ENCODE results near the gene PAK5. TPM values are rescaled to one million over a fixed set of nuclear protein-coding genes. Genes with fewer than 3 reads are reported as not detected.

Gene PAK5
- total and polyA plus RNA-seq, 2 donors (not counting 1 experiment from before 2014, with no cell fraction given), result not detected

DNA sequence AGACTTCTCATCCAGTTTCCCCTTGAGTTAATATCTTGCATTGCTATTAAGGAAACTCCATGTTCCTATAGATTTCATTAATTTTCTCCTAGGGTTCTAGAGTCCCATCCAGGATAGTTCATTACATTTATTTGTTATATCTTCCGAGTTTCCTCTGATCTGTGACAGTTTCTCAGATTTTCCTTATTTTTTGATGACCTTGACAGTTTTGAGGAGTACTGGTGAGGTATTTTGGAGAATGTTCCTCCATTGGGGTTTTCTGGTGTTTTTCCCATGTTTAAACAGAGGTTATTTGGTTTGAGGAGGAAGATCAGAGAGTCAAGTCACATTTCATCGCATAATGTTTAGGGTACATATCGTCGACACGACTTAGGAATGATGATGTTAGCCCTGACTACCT, 256.7 kb downstream of the PAK5 start:
- no peak overlapping the region for H3K4me2 ChIP-seq (ENCODE audit: extremely low read depth, insufficient read depth, low read length)
- H3K4me1 ChIP-seq (ENCODE audit: control insufficient read depth, extremely low read depth, insufficient read depth, low read length), result no peaks in the 10 kb centered on the region
- TF ChIP-seq CTCF (conservative IDR thresholded peaks at IDR 0.05 in 1 of 2, IDR thresholded peaks at IDR 0.05 in 1 of 2; ENCODE audit: low read depth in 1 of 2, low read length in 2 of 2) (no peak), EZH2 (IDR thresholded peaks at IDR 0.05; ENCODE audit: low read length, missing control alignments) (no peak)
- no peak overlapping the region for H2AFZ ChIP-seq (ENCODE audit: low read length)
- H3K36me3 ChIP-seq (ENCODE audit: control insufficient read depth, insufficient read depth, low read length), result no peaks in the 10 kb centered on the region
- no peak overlapping the region for H3K4me3 ChIP-seq (replicated peaks in 1 of 4; ENCODE audit: control extremely low read depth in 1 of 4, insufficient read depth in 1 of 4, low read depth in 3 of 4, low read length in 4 of 4)
- DNase-seq (ENCODE audit: low read depth in 2 of 2), result no peak
- H3K27ac ChIP-seq (ENCODE audit: insufficient read depth, low read length), result no peak overlapping the region
- H3K27me3 ChIP-seq (ENCODE audit: control insufficient read depth, insufficient read depth, low read length), result no peaks in the 10 kb centered on the region
- no peaks in the 10 kb centered on the region for H4K20me1 ChIP-seq (ENCODE audit: control insufficient read depth, extremely low read depth, insufficient read depth, low read length)
- H3K79me2 ChIP-seq (ENCODE audit: control insufficient read depth, insufficient read depth, low read length), result no peaks in the 10 kb centered on the region
- no peaks in the 10 kb centered on the region for H3K9me3 ChIP-seq (ENCODE audit: control insufficient read depth, insufficient read depth, low read depth, low read length)
- no peak overlapping the region for H3K9ac ChIP-seq (ENCODE audit: insufficient read depth, low read length)

DNA sequence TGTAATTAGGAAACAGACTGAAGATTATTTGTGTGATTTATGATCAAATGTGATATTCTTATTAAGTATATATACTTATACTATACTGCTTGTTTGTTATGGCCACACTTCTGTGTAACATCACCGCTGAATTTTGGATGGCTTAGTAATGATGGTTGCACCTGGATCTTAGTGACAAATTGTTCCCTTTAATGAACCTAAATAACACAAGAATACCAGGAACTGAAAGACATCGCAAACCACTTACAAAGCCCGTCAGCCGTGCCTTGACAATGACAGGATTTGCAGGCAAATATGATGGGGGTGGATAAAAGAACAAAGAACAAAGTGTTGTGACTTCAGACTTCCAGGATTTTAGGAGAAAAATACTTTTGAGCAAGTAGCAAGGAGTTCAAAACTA, 257.4 kb downstream of the PAK5 start:
- no peak overlapping the region for H2AFZ ChIP-seq (ENCODE audit: low read length)
- H4K20me1 ChIP-seq (ENCODE audit: control insufficient read depth, extremely low read depth, insufficient read depth, low read length), result no peaks in the 10 kb centered on the region
- no peak overlapping the region for H3K27ac ChIP-seq (ENCODE audit: insufficient read depth, low read length)
- H3K4me1 ChIP-seq (ENCODE audit: control insufficient read depth, extremely low read depth, insufficient read depth, low read length), result no peaks in the 10 kb centered on the region
- DNase-seq (ENCODE audit: low read depth in 2 of 2), result no peak
- TF ChIP-seq EZH2 (IDR thresholded peaks at IDR 0.05; ENCODE audit: low read length, missing control alignments), result no peak
- TF ChIP-seq CTCF (conservative IDR thresholded peaks at IDR 0.05 in 1 of 2, IDR thresholded peaks at IDR 0.05 in 1 of 2; ENCODE audit: low read depth in 1 of 2, low read length in 2 of 2), result no peak
- H3K9me3 ChIP-seq (ENCODE audit: control insufficient read depth, insufficient read depth, low read depth, low read length), result no peaks in the 10 kb centered on the region
- H3K36me3 ChIP-seq (ENCODE audit: control insufficient read depth, insufficient read depth, low read length), result no peaks in the 10 kb centered on the region
- no peaks in the 10 kb centered on the region for H3K27me3 ChIP-seq (ENCODE audit: control insufficient read depth, insufficient read depth, low read length)
- no peaks in the 10 kb centered on the region for H3K79me2 ChIP-seq (ENCODE audit: control insufficient read depth, insufficient read depth, low read length)
- H3K4me2 ChIP-seq (ENCODE audit: extremely low read depth, insufficient read depth, low read length), result no peak overlapping the region
- H3K9ac ChIP-seq (ENCODE audit: insufficient read depth, low read length), result no peak overlapping the region
- no peak overlapping the region for H3K4me3 ChIP-seq (replicated peaks in 1 of 4; ENCODE audit: control extremely low read depth in 1 of 4, insufficient read depth in 1 of 4, low read depth in 3 of 4, low read length in 4 of 4)

DNA sequence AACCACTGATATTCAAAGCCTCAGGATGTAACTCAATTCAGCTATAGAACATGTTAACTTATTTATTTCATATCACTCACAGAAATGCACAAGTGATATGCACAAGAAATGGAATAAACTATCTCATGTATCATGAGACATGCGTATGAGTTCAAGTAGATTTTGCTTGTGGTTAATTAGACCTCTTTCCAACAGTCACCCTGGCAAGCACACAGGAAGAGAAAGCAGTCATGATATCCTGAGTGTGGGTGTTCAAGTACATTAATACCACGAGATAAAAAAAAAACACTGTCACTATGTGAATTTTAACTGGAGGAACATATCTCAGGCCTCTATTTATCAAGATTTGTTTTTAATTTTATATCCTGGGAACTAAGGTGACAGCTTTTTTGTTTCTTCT, 260.3 kb downstream of the PAK5 start:
- Histone ChIP-seq H3K4me3 (replicated peaks in 1 of 4; ENCODE audit: control extremely low read depth in 1 of 4, insufficient read depth in 1 of 4, low read depth in 3 of 4, low read length in 4 of 4) (no peak overlapping the region), H3K36me3 (ENCODE audit: control insufficient read depth, insufficient read depth, low read length) (no peaks in the 10 kb centered on the region), H2AFZ (ENCODE audit: low read length) (no peak overlapping the region), H3K27me3 (ENCODE audit: control insufficient read depth, insufficient read depth, low read length) (peaks cover 7% of the 10 kb centered on the region), H4K20me1 (ENCODE audit: control insufficient read depth, extremely low read depth, insufficient read depth, low read length) (no peaks in the 10 kb centered on the region), H3K9me3 (ENCODE audit: control insufficient read depth, insufficient read depth, low read depth, low read length) (no peaks in the 10 kb centered on the region), H3K4me1 (ENCODE audit: control insufficient read depth, extremely low read depth, insufficient read depth, low read length) (no peaks in the 10 kb centered on the region), H3K79me2 (ENCODE audit: control insufficient read depth, insufficient read depth, low read length) (no peaks in the 10 kb centered on the region), H3K4me2 (ENCODE audit: extremely low read depth, insufficient read depth, low read length) (no peak overlapping the region), H3K27ac (ENCODE audit: insufficient read depth, low read length) (no peak overlapping the region), H3K9ac (ENCODE audit: insufficient read depth, low read length) (no peak overlapping the region)
- TF ChIP-seq EZH2 (IDR thresholded peaks at IDR 0.05; ENCODE audit: low read length, missing control alignments) (no peak), CTCF (conservative IDR thresholded peaks at IDR 0.05 in 1 of 2, IDR thresholded peaks at IDR 0.05 in 1 of 2; ENCODE audit: low read depth in 1 of 2, low read length in 2 of 2) (no peak)
- DNase-seq (ENCODE audit: low read depth in 2 of 2), result peak in 1 of 2 donors; percentile 10
